Cardiac fibroblast (primary cell): ENCODE measurements around the gene KRT27.

Experiments used
- DNase-seq, 2 donors: peaks; one replicate each; pipeline versions ENCODE4 v3.0.0 to v3.0.0-alpha.2; 2010; ENCODE audit warnings: low read depth in 2 of 2
- H3K4me3 ChIP-seq, 2 donors: replicated peaks in 1 of 2; 1 replicate in 1 of 2; 2 replicates in 1 of 2; pipeline ENCODE4 v1.5.1; 2011; ENCODE audit warnings: low read depth in 2 of 2, low read length in 2 of 2, mild to moderate bottlenecking in 2 of 2, moderate library complexity in 1 of 2
- TF ChIP-seq, protein P1 (sequence below): IDR thresholded peaks from one replicate; pipeline ENCODE4 v1.5.1; 2011; ENCODE audit warnings: low read depth, mild to moderate bottlenecking, low read length, inconsistent platforms

The KRT27 gene, protein sequence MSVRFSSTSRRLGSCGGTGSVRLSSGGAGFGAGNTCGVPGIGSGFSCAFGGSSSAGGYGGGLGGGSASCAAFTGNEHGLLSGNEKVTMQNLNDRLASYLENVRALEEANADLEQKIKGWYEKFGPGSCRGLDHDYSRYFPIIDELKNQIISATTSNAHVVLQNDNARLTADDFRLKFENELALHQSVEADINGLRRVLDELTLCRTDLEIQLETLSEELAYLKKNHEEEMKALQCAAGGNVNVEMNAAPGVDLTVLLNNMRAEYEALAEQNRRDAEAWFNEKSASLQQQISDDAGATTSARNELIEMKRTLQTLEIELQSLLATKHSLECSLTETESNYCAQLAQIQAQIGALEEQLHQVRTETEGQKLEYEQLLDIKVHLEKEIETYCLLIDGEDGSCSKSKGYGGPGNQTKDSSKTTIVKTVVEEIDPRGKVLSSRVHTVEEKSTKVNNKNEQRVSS

DNA sequence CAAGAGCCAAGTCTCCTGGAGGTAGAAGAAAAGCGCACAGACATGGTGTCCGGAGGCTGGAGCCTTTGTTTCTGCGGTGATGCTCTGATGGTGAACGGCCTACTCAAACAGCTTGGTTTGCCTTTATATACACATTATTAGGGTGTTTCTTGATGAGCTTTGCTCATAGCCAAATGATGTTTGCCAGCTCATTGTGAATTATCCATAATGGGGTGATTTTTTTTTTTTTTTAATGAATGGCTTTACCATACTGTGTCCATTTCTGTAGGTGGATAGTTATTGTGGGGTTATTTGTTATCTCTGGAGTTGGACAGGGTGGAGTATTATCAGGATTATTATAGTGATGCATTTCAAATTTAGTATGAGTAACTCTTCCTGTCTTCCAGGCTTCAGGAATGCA lies at the start of gene KRT27:
KRT27 (minus strand) TSS at position 101 of the 400 bp plus-strand sequence; CDS start at position 44, 57 bp downstream.
- TF ChIP-seq, protein P1, sequence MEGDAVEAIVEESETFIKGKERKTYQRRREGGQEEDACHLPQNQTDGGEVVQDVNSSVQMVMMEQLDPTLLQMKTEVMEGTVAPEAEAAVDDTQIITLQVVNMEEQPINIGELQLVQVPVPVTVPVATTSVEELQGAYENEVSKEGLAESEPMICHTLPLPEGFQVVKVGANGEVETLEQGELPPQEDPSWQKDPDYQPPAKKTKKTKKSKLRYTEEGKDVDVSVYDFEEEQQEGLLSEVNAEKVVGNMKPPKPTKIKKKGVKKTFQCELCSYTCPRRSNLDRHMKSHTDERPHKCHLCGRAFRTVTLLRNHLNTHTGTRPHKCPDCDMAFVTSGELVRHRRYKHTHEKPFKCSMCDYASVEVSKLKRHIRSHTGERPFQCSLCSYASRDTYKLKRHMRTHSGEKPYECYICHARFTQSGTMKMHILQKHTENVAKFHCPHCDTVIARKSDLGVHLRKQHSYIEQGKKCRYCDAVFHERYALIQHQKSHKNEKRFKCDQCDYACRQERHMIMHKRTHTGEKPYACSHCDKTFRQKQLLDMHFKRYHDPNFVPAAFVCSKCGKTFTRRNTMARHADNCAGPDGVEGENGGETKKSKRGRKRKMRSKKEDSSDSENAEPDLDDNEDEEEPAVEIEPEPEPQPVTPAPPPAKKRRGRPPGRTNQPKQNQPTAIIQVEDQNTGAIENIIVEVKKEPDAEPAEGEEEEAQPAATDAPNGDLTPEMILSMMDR, result no peak
- no peak for DNase-seq

DNA sequence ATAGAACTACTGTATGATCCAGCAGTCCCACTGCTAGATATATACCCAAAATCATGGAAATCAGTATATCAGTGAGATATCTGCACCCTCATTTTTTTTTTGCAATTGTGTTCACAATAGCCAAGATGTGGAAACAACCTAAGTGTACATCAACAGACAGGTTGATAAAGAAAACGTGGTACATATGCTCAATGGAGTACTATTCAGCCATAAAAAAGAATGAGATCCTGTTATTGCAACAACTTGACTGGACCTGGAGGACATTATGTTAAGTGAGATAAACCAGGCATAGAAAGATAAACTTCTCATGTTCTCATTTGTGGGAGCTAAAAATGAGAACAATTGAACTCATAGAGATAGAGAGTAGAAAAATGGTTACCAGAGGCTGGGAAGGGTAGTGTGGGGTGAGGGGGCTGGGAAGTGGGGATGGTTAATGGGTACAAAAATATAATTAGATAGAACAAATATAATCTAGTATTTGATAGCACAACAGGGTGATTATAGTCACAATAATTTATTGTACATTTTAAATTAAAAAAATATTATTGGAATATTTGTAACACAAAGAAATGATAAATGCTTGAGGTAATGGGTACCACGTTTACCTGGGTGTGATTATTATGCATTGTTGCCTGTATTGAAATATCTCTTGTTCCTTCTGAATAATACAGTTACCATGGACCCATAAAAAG lies 47.9 kb upstream of the KRT27 start:
- H3K4me3 ChIP-seq, result no peak overlapping the region
- TF ChIP-seq, protein P1, result no peak
- DNase-seq, result no peak

More for the DNA sequence above, at the start of gene KRT27:
- H3K4me3 ChIP-seq, result no peak within 1 kb of the TSS

DNA sequence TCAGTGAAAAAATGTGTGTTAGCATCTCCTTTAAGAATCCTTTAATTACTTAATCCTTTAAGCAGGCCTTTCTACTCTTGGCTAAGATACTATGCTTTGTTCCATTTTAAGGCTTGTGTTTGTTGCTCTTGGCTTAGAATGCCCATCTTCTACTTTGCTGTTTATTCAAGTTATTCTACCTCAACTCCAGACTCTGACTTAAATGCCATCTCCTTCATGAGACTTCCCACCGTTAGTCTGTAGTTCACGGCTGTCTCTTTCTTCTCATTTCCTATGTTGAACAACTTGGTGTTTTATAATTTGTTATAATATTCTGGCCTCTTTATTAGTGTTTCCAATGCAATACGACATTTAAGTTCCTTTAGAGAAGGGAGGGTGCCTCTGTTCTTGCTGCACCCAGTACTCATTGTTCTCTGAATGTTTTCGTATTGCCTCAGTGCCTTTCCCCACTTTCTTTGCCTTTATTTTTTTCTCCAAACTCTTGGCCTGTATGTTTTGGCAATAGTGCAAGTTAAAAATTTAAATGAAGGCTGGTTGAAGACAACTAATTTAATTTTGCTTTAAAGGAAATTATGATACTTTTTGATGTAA lies 46.2 kb upstream of the KRT27 start:
- no peak overlapping the region for H3K4me3 ChIP-seq
- TF ChIP-seq, protein P1, result no peak
- peak in 1 of 2 donors; percentile 66 for DNase-seq

DNA sequence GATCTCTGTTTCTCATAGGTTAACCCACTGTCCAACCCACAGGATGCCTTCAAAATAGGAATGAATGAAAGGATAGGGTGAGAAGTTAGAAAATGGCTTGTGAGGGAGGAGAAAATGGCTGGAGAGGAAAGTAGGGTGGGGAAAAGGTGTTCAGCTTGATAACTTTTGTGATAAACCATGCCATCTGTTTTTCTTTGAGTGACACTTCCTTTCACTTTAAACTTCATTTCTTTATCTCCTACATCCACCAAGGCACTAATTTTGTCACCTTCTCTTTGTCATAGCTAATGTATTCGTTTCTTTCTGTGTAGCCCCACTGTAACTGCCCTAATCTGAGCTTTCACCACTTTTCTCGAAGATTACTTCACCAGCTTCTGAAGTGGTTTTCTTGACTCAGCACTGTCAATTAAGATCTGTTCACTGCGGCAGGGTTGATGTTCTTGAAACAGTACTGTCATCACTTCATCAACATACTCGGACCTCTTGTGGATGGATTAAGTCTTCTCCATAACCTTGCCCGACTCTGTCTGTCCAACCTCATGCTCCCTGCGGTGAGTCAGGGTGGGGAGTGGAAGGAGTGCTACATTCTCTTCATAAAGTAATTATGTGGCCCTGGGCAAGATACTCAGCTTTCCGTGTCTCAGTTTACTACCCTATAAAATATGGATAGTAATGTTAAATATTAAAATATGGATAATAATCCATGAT lies 45.5 kb upstream of the KRT27 start:
- H3K4me3 ChIP-seq, result peak overlapping the region in 1 of 2 donors; percentile 3
- TF ChIP-seq, protein P1, result no peak
- peak; percentile 38 to 72 for DNase-seq

DNA sequence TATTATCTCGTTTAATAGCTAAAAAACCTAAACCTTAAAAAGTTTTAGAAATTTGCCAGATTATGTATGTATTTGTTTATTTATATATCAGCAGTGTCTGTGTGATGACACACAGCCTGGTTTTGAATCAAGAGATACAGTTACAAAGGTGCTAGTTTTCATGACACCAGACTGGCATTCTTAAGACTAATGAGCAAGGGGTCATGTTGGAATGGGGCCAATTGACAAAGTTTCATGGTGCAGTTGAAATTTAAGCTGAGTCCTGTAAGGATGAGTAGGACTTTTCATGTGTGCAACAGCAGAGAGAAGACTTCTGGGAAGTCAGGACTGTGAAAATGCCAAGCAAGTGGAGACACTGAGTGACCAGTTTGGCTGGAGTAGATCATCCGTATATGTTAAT lies 43.2 kb upstream of the KRT27 start:
- no peak for DNase-seq

More for the DNA sequence above, 43.2 kb upstream of the KRT27 start:
- TF ChIP-seq, protein P1, result no peak
- no peak overlapping the region for H3K4me3 ChIP-seq
